SK-N-MC (cell line): ENCODE data around the gene TMEM109.

Source experiments
- EZH2 ChIP-seq: fragments of 200-600 bp; sonication (generic); IDR thresholded peaks from one replicate; pipeline ENCODE4 v1.6.1; 2017; ENCODE audit warnings: antibody characterized with exemption
- POLR2AphosphoS5 ChIP-seq: IDR thresholded peaks from 2 replicates; pipeline ENCODE4 v1.6.1; 2012; ENCODE audit warnings: mild to moderate bottlenecking, low read depth, low read length, borderline replicate concordance

DNA sequence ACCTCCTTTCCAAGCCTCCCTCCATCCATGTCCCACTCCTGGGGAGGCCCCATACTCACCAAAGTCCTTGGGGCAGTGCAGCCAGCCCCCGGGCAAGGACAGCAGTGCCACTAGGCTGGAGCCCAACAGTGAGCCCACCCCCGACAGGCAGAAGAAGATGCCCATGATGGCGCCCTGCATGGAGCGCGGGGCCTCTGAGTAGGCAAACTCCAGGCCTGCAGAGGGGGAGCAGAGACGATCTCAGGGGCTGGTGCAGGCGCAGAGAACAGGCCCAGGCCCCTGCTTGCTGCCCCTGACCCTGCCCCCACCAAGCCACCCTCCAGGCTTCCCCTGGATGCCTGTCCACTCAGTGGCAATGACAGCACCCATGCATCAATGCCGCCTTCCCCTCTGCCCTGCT lies 23.9 kb downstream of the TMEM109 start:
- TF ChIP-seq POLR2AphosphoS5 (no peak), EZH2 (no peak)
